Amygdala (tissue), 56 donors: ENCODE measurements around the gene AUTS2.

Experiments used
- DNase-seq, 56 donors: peaks; one replicate each; lab custom pipeline; 2025; lab: John Stamatoyannopoulos, UW

Gene AUTS2

DNA sequence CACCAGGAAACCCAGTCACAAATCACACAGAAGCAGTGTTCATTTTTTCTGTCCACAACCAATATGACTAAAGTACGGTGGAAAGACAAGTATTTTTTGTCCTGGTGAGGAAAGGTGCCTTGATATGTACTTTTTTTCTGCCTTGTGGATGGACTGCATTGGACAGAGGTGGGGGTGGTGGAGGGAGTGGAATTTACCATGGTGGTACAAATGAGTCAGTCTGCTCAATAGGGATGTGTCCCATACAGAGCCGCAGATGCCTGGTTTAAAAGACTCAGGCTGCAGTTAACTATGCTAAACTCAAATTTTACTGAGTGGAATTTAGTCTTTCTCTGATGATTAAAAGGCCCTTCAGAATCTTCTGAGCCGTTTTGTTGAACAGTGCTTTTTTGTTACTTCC, 859.2 kb downstream of the AUTS2 start:
- DNase-seq = peak in 1 of 56 donors; percentile 3

DNA sequence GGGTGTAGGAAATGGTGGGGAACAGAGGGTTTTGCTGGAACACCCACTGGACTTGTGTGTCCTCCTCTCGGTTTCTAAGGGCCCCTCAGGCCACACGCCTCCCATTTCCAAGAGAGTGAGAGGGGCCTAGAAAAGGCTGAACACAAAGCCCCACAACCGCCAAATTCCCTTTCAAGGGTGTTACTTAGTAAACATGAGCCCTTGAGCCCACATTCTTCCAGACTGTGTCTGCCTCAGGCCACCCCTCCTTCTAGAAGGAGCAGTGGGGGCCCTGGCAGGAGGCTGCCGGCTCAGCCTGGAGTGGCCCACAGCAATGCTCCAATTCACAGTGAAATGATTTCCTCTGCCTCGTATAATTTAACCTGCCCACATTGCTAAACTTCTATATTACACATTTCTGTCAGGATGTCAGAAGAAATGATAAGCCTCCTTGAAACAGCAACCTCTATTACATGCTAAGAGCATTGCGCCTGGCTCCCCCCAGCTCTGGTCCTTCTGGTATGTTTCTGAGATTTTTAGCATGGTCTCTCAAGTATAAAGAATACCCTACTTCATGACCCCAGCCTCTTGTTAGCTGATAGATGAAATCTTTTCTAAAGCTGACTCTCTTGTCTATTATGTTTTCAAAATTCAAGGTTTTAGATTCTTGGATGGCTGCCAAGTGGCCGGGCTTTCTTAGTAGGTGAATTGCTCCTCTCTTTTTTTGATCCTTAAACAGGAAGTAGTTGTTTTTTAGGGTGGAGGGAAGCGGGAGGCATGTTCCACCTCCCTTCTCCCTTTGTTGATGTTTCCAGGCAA, 859.8 kb downstream of the AUTS2 start:
- peak in 3 of 56 donors; percentile 2 to 24 (median 3) for DNase-seq

DNA sequence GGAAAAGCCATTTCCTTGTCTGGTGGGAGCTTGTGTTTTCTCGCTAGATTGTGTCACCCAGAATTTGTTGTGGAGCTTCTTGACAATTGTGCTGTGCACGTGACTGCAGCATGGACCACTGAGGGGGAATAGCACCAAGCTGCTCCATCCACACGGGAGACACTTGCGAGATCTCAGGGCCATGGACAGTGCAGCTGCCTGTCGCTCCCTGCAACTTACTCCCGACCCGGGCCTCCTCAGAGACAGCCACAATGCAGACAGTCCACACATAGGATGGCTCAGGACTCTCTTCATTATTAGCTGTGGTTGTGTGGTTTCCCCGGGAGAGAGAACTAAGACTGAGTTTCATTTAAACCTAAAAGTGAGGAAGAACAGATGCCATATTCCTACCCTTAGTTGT, 860.5 kb downstream of the AUTS2 start:
- DNase-seq = no peak

DNA sequence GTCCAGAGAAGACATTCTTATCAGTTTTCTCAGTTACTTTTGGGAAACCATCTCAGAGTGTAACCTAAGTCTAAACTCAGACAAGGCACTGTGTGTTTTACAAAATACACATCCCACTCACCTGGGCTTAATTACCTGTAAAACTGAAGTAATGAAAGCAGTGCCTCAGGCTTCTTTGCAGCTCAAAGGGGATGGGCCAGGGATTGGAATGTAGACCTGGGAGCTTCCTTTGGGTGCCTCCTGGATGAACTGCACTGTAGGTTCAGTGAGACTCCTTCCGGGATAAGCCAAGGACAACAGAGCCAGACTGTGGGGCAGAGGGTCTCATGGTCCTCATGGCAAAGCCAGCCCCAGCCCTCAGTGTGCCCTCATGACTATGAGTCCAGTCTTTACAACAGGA, 861.3 kb downstream of the AUTS2 start:
- no peak for DNase-seq

DNA sequence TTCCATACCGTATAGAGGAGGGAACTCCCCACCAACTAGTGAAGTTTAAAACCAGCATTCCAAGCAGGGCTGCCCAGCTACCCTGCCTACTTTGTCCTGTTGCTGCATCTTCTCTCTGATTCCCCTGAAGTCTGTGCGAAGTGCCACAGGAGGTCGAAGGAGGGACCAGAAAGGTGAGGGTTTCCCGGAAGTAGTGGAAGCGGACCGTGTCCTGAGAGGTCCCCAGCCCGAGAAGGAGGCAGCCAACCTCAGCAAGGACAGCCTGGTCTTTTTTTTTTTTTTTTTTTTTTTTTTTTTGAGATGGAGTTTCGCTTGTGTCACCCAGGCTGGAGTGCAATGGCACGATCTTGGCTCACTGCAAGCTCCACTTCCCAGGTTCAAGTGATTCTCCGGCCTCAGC, 861.8 kb downstream of the AUTS2 start:
- DNase-seq = no peak

DNA sequence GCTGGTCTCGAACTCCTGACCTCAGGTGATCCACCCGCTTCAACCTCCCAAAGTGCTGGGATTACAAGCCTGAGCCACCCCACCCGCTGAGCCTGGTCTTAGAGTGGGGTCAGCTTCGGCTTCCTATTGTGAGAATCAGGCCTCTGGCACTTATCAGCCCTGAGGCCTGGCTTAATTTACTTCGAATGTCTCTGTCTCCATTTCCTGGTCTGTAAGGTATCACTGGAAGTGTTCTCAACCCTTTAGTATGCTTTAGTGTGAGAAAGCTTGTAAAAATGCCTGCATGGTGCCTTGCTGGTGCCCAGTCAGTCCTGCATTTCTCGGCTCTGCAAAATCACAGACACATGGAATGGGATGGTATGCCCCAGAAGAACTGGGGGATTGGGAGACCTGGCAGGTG, 862.3 kb downstream of the AUTS2 start:
- no peak for DNase-seq

DNA sequence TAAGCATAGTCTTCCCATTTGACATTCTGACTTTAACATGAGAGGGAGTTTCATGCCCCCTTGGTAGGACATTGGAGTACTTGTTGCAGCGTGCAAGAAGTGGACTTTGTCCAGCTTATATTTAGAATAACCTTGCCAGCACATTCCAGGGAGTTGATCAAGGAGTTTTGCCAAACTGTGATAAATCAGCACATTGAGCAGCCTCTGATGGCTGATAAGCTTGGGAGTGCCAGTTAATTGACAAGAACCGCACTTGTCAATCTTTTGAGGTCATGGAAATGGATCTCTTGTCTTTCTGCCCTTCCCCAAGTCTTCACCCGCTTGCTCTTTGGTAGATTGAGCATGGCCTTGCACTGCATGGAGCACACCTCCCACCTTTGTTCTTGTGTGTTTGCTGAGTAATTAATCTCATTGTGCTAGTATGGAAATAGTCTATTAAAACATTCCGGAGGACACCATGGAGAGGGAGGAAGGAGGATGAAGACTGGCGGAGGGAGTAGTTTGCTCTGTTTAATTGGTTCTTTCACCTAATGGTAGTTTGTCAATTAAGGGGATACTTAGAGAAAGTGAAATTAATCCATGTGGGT, 865.2 kb downstream of the AUTS2 start:
- DNase-seq = no peak

DNA sequence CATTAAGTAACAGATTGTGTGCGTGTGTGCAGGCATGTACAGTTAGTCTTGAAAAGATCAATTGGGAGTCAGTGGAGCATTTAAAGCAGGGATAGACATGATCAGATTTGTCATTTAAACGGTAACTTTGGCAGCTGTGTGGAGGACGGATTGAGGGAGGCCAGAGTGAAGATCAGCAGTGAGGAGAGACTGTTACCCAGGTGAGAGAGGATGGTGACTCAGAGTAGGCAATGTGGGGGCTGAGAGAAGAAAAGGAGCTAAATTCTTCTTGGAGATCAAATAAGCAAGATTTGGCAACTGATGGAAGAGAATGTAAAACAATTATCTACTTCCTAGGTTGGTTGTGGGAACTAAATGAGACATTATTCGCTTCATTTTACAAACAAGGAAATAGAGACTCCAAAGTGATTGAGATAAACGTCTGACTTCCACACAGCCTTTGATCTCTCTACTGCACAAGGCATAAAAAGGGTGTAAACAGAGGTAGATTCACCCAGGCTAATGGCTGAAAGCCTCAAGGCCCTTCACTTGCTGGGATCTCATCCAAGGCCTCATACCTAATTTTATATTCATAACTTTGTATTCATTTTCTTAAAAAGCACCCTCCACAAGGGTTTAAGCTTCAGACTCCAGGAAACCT, 868.6 kb downstream of the AUTS2 start:
- peak in 1 of 56 donors; percentile 6 for DNase-seq

DNA sequence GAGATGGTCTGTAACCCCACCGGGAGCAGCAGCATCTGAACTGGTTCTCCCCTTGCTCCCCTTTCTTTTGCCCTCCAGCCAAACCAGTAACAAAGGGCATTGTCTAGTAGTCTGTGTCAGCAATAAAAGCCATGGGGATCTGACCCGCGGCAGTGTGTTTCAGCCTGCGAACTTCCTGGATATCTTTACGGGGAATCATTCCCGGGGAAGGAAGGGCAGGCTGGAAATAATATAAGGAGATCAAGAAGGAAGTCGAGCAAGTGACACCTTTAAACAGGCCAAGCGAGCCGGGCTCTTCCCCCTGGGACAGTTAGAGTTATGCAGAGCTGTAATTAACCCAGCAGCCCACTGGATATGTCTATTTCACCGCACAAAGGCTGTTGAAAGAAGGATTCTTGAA, 872.5 kb downstream of the AUTS2 start:
- DNase-seq = peak in 3 of 56 donors; percentile 1 to 6 (median 4)

DNA sequence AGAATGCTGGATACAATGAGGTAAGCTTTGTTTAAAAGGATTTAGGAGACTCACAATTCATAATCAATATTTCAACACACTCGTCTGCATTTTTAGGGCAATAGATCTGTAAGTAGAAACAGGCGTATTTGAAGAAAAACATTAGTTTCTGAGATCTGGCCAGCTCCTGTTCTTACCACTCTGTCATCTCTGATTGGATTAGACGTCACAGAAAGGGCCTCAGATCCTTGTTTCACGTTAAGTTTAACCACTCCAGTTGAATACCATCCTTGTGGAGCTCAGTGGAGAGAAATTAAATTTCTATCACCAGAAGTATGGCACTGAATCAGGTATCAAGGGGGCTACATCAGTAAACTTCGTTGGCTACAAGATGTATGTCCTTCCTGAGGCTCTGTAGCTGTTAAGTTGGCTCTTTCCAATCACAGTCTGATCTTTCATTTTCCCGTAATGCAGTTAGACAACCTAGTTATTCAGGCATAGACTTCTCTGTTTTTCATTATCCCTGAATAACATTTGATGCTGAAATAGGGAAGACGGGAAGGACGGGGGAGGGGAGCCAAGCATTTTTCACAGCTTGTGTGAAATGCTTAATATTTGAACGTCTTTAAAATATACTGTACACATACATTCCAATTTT, 874.4 kb downstream of the AUTS2 start:
- DNase-seq = no peak

DNA sequence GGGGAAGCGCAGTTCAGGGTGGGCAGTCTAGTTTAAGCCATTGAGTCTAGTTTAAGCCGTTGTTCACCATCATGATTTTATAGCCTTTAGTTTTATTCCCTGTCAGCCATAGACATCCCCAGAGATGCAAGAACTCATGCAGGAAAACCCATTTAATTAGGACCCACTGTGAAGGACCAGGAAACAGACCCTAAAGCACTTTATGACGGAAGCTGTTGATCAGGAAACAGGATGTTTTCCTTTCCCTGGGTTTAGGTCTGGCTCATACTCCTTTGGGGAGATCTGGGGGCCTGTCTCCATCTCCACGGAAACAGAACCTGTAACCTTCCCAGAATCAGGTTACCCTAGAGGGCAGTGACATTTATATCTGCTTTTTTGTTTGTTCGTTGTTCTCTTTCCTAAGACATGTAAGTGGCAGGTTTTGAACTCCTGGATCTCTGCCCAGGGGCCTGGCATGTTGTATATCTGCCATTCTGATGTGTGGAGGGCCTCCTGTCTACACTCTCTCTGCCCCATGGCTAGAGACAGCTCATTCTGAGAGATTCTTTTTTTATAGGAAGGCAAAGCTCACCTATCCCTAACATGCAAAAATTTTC, 876.5 kb downstream of the AUTS2 start:
- no peak for DNase-seq

DNA sequence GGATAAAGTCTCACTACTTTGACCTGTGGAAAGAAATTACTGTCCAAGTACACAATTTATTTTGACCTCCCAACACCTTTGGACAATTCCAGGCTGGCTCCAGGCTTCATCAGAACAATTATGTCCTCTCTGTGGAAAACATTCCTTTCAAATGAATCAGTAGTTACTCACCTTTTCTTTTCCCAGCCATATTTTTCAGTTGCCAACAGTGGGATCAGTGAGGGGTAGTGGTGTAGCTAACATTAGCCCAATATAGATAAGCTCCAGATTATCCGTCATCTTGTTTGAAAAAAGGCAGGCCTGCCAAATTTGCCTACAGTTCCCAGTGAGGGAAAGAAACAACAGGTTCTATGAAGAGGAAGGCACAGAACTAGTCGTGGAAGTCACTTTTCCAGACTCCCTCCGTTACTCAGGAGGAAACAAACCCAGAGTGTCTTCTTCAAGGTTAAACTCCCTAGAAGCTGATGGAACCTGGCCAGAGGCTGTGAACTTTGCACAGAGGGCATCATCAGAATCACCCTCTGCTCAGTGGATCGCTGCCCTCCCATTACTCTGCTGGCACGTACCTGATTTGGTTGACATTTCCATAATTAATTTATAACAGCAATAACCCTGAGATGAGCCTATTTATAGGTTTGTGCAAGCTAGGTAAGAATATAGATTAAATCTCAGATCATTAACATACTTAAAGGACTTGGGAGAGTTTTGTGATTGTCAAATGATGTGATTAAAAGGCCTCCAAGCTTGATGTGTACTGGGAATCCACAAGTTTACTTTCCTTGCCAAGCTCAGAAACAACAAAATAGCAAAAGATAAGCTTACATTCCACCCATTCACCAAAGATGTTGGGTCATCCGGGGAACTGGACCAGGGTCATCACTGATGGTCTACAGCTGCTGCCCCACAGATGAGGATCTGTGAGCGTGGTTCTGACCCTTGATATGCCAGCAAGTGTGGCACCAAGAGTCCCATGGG, 879.0 kb downstream of the AUTS2 start:
- DNase-seq = no peak

DNA sequence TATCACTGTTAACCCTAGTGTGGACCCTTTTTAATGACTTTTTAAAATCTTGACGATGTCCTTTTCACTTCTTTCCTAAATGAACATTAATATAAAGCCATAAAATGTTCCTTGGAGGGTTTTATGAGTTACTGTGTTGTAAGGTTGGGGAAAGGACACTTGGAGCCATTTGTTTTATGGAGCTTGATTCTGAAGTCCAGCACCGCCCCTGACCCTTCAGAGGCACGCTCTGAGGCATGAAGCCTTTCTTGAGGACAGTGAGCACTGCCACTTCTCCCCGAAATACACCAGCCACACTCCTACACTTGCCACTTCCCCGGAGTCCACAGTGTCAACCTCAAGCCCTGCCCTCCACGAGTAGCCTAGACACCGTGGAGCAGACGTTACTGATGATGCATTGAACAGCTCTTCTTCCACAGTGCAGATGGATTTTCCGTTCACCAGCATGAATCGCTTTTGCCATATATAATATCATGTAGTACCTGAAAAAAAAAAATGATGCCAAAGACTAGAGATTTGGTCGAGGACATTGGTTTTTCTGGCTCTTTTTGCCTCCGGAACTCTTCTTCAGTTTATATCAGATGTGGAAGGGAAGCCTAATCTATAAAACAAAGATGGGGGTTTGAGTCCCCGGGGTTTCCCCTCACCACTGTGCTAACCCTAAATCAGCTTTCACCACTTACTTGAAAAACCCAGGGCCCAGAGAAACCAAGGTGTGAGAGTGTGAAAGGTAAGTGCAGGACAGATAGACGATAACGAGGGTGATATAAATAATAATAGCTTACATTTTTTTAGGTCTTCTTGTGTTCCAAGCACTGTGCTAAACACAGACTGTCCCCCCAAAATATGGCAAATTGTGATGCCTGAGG, 881.1 kb downstream of the AUTS2 start:
- no peak for DNase-seq

DNA sequence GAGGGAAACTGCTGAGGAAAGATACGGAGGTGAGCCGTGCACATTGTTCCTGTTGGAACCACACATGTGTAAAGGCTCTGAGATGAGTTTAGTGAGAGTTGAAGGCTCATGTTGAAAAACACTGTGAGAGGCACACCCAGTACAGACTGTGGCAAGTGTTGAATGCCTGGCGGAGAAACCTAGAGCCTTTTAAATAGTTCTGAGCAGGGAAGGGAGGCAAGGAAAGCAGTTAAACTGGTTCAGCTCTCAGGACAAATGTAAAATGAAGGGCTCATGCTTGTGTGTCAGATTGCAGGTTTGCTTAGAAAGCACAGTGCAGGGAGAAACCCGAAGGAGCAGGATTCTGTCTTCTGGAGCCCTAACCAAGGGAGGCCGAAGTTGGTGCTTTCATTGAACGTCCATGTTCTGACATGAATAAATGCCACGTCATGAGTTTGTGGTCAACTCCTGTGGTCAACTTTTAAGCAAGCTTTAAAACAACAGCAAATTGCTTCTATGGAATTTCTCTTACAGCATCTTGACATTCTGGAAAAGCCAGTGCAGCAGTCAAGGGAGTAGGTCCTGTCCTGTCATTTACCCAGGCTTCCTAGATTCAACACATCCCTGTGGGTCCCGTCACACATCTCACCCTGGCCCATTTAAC, 882.8 kb downstream of the AUTS2 start:
- no peak for DNase-seq

DNA sequence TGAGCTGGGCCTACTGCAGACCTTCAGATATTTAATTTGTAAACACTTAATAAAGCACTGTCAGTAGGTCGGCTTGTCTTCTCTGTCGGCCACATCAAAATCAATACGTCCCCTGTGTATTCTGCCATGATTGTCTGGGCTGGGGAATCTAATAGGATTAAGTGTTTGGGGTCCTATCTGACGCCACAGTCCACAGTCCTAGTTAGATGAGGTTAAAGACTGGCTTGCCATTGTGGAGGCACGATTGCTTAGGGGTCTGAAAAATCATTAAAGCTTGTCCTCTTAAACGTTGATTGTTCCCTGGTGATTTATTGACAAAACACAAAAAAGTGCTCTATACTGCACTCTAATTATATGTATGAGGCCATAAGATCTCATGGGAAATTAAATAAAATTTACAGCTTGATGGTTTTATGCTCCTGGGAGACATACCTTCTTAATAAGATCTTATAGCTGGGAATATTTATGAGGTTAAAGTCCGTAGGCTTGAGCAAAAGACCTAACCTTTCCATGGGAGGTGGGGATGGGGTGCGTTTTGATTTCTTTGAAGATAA, 883.4 kb downstream of the AUTS2 start:
- no peak for DNase-seq

DNA sequence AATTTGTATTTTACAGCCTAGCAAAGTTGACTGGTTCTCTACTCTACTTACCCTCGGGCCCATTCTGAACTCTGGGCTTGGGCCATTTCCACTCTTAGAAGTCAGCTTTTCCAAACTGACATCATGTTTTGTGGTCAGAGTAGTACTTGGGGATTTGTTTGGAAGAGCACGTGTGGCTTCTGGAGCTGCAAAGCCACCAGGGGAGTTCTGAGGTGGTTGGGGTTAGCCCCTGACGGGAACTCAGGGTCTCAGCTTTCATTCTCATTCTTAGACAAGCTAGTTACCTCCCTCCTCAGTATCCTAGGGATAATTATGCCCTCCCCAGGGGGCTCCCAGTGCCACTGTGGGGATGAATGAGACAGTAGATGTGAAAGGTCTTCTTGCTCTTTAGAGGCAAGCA, 886.0 kb downstream of the AUTS2 start:
- DNase-seq = no peak

DNA sequence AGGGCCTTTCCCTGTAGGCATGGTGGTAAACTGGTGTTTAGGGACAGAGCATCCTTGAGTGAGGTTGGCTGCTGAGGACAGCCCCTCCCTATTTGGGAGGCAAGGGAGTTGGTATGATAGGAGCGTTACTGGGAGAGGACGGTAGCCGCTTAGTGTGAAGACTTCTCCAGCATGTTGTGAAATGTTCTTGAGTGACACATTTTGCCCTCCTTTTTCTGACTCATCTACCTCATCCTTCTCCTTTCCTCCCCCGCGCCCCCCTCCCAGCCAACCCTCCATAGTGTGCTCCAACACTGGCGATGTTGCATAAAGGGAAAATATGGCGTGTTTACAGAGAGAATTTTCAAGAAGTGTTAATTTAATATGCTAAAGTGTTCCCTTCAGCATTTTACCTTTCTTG, 888.7 kb downstream of the AUTS2 start:
- DNase-seq = peak in 3 of 56 donors; percentile 8 to 36 (median 16)

DNA sequence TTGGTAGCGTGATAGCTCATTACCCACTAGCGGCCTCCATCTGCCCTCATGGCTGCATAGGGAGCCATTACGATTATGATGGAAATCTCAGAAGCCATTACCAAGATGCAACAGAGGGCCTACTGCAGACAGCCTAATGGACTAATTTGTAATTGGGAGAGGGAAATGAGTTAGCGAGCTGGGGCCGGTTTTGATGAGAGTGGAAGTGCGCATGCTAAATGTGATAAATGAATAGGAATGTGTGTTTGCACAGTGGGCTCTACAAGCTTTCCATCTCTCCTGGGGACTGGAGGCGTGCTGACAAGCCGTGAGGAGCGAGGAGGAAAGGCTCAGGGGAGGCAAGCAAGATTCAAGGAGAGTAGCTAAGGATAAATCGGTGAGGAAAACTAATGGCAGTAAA, 889.2 kb downstream of the AUTS2 start:
- no peak for DNase-seq
